OCI-LY3 (cell line): Measurements from ENCODE around the gene SLC25A21.

Source experiments
- EZH2phosphoT487 ChIP-seq: fragments of 200-600 bp; shearing (Covaris generic); IDR thresholded peaks from 2 replicates; pipeline ENCODE4 v1.6.1; 2018; ENCODE audit warnings: antibody characterized with exemption, mixed run types, low read depth
- TF ChIP-seq, protein P1 (sequence below): fragments of 200-600, 300-600 bp; sonication (generic); IDR thresholded peaks from 2 replicates; pipeline ENCODE4 v1.5.1; 2014; ENCODE audit warnings: antibody characterized with exemption, low read length, low read depth

- TF ChIP-seq, protein P1, sequence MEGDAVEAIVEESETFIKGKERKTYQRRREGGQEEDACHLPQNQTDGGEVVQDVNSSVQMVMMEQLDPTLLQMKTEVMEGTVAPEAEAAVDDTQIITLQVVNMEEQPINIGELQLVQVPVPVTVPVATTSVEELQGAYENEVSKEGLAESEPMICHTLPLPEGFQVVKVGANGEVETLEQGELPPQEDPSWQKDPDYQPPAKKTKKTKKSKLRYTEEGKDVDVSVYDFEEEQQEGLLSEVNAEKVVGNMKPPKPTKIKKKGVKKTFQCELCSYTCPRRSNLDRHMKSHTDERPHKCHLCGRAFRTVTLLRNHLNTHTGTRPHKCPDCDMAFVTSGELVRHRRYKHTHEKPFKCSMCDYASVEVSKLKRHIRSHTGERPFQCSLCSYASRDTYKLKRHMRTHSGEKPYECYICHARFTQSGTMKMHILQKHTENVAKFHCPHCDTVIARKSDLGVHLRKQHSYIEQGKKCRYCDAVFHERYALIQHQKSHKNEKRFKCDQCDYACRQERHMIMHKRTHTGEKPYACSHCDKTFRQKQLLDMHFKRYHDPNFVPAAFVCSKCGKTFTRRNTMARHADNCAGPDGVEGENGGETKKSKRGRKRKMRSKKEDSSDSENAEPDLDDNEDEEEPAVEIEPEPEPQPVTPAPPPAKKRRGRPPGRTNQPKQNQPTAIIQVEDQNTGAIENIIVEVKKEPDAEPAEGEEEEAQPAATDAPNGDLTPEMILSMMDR, result no peak
- no peak for TF ChIP-seq EZH2phosphoT487
Observed at GRCh38 chr14:37143475-37143874, 28.9 kb downstream of the SLC25A21 start.
